ENCODE results near the gene SYT7. TPM values are rescaled to one million over a fixed set of nuclear protein-coding genes. Genes with fewer than 3 reads are reported as not detected.
A peak's percentile ranks its signal among the peaks of the same experiment; 100 is the strongest.

Gene SYT7
- polyA plus RNA-seq, 4 donors, result 0.81 to 12.2 (median 3.0) TPM

DNA sequence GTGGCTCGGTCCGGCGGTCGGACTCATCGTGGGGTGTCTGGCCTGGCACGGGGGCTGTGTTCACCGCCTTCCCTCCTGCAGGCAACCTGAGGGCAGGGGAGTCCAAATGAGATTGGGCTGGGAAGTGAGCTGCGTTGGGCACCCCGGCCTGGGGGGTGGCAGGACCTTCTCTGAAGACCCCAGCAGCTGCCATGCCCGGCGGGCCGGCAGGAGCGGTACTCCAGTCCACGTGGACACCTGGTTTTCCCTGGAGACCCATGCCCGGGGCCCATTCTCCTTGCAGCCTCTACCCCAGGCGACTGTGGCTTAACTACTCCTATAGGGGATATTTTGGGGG, 47.9 kb downstream of the SYT7 start:
- Histone ChIP-seq H3K9me3 (ENCODE audit: control insufficient read depth in 2 of 2, insufficient read depth in 1 of 2, low read depth in 1 of 2, low read length in 1 of 2) (no peaks in the 10 kb centered on the region), H3K4me3 (ENCODE audit: low read depth in 1 of 3, low read length in 3 of 3) (no peak overlapping the region), H3K4me1 (ENCODE audit: control insufficient read depth in 3 of 3, insufficient read depth in 2 of 3, low read depth in 1 of 3, low read length in 2 of 3) (peaks cover 0 to 52% (median 4%) of the 10 kb centered on the region in 3 donors), H3K27me3 (ENCODE audit: control insufficient read depth in 3 of 3, insufficient read depth in 3 of 3, low read length in 3 of 3) (peaks cover 0 to 5% (median 1%) of the 10 kb centered on the region in 3 donors), H3K36me3 (ENCODE audit: control insufficient read depth in 3 of 3, insufficient read depth in 2 of 3, low read depth in 1 of 3, low read length in 3 of 3) (peaks cover 0 to 4% (median 0%) of the 10 kb centered on the region in 3 donors), H3K27ac (ENCODE audit: low read depth in 1 of 3, low read length in 2 of 3) (peak overlapping the region in 1 of 3 donors; percentile 48)
- FAIRE-seq (no peak), DNase-seq (no peak)
- whole genome bisulfite sequencing, 3 donors, result 87 to 88% (median 88%) methylated on average over 11 to 16 of the region's 16 CpGs

DNA sequence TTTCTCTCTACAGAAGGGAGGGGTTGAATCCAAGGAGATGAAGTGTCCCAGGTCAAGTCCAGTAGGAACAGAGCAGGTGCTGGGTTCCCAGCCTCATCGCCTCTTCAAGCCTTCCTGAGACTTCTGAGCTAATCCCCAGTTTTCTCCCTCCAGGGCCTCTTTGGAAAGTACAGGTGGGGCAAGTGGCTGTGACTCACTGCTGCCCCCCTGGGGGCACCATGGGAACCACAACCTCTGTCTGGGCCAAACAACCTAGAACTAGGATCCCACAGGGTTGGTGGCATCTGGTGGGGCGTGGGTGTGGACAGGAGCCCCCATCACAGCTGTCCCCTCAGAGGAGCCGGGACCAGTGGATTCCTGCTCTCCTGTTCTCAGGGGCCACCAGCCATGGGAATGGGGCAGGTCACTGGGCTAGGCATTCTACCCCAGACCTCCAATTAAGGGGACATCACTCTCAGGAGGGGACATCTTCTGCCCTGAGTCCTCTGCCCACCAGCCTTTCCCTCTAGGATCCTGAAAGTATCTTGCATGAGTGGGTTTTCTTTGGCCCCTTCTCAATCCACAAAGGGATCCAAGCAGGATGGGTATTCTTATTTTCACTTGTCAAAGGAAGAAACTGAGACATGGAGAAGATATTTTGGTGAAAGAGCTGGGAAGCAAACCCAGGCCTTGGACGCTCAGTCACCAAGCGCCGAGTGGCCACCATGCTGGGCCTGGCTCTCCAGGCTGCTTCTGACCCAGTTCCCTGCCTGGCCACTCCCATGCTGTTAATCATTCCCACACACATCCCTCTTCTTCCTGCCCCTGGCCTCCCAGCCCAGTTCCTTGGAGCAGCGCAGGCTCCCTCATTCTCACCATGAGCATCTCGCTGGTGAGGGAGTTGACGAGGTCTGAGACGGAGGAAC, 48.5 kb downstream of the SYT7 start:
- peaks cover 0 to 52% (median 4%) of the 10 kb centered on the region in 3 donors for H3K4me1 ChIP-seq (ENCODE audit: control insufficient read depth in 3 of 3, insufficient read depth in 2 of 3, low read depth in 1 of 3, low read length in 2 of 3)
- DNase-seq (peak; percentile 47 to 79), FAIRE-seq (no peak)
- H3K27ac ChIP-seq (ENCODE audit: low read depth in 1 of 3, low read length in 2 of 3), result peak overlapping the region in 1 of 3 donors; percentile 48
- WGBS, 3 donors, result 39 to 70% (median 50%) methylated on average over 10 of the region's 10 CpGs
- peaks cover 0 to 5% (median 1%) of the 10 kb centered on the region in 3 donors for H3K27me3 ChIP-seq (ENCODE audit: control insufficient read depth in 3 of 3, insufficient read depth in 3 of 3, low read length in 3 of 3)
- H3K9me3 ChIP-seq (ENCODE audit: control insufficient read depth in 2 of 2, insufficient read depth in 1 of 2, low read depth in 1 of 2, low read length in 1 of 2), result no peaks in the 10 kb centered on the region
- H3K36me3 ChIP-seq (ENCODE audit: control insufficient read depth in 3 of 3, insufficient read depth in 2 of 3, low read depth in 1 of 3, low read length in 3 of 3), result peaks cover 0 to 6% (median 0%) of the 10 kb centered on the region in 3 donors
- H3K4me3 ChIP-seq (ENCODE audit: low read depth in 1 of 3, low read length in 3 of 3), result no peak overlapping the region

DNA sequence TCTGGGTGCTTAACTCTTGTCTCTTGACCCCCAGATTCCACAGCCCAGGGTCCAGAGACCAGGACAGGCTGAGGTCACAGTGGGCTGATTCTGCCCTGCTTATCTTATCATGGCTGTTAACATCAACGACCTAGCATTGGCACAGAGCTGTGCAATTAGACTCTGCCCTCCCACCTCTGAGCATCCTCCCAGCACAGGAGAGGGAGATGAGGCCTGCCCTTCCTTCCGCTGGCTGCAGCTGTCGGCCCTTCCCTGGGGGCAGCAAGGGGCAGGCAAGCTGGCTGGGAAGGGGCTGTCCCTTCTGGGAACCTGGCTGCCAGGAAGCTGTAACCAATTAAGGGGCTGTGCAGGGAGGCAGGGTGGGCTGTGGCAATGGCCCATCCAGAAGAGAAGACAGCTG, 49.8 kb downstream of the SYT7 start:
- Histone ChIP-seq H3K4me3 (ENCODE audit: low read depth in 1 of 3, low read length in 3 of 3) (no peak overlapping the region), H3K27me3 (ENCODE audit: control insufficient read depth in 3 of 3, insufficient read depth in 3 of 3, low read length in 3 of 3) (peaks cover 0 to 2% (median 1%) of the 10 kb centered on the region in 3 donors), H3K27ac (ENCODE audit: low read depth in 1 of 3, low read length in 2 of 3) (peak overlapping the region in 1 of 3 donors; percentile 1), H3K9me3 (ENCODE audit: control insufficient read depth in 2 of 2, insufficient read depth in 1 of 2, low read depth in 1 of 2, low read length in 1 of 2) (no peaks in the 10 kb centered on the region), H3K4me1 (ENCODE audit: control insufficient read depth in 3 of 3, insufficient read depth in 2 of 3, low read depth in 1 of 3, low read length in 2 of 3) (peaks cover 0 to 52% (median 4%) of the 10 kb centered on the region in 3 donors), H3K36me3 (ENCODE audit: control insufficient read depth in 3 of 3, insufficient read depth in 2 of 3, low read depth in 1 of 3, low read length in 3 of 3) (peaks cover 0 to 12% (median 0%) of the 10 kb centered on the region in 3 donors)
- DNase-seq, result peak; percentile 41 to 73
- 11 to 32% (median 12%) methylated on average over 3 of the region's 3 CpGs for WGBS, 3 donors
- no peak for FAIRE-seq

DNA sequence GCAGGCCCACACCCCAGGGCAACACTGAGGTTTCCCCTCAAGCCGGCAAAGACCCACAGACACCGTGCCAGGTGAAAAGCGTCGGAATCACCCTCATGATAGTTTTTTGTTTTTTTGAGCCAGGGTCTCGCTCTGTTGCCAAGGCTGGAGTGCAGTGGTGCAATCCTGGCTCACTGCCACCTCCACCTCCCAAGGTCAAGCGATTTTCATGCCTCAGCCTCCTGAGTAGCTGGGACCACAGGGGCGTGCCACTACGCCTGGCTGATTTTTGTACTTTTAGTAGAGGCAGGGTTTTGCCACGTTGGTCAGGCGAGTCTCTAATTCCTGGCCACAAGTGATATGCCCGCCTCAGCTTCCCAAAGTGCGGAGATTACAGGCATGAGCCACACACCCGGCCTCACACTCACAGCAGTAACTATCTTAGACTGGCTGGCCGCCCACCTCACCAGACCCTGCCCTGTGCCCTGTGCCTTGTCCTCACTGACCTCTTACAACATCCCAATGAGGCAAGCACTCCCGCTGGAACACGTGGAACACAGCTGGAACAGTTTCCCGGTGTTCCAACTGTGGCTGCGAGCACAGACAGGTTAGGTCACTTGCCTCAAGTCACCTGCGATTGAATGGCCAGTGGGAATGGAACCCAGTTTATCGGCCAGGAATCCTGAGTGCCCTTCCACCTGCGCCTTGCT, 51.2 kb downstream of the SYT7 start:
- DNase-seq (peak in 1 of 2 donors; percentile 53), FAIRE-seq (no peak)
- 37 to 81% (median 57%) methylated on average over 21 of the region's 21 CpGs for WGBS, 3 donors
- Histone ChIP-seq H3K27ac (ENCODE audit: low read depth in 1 of 3, low read length in 2 of 3) (no peak overlapping the region), H3K36me3 (ENCODE audit: control insufficient read depth in 3 of 3, insufficient read depth in 2 of 3, low read depth in 1 of 3, low read length in 3 of 3) (peaks cover 0 to 12% (median 0%) of the 10 kb centered on the region in 3 donors), H3K4me3 (ENCODE audit: low read depth in 1 of 3, low read length in 3 of 3) (no peak overlapping the region), H3K9me3 (ENCODE audit: control insufficient read depth in 2 of 2, insufficient read depth in 1 of 2, low read depth in 1 of 2, low read length in 1 of 2) (no peaks in the 10 kb centered on the region), H3K4me1 (ENCODE audit: control insufficient read depth in 3 of 3, insufficient read depth in 2 of 3, low read depth in 1 of 3, low read length in 2 of 3) (peaks cover 0 to 48% (median 4%) of the 10 kb centered on the region in 3 donors), H3K27me3 (ENCODE audit: control insufficient read depth in 3 of 3, insufficient read depth in 3 of 3, low read length in 3 of 3) (peaks cover 0 to 5% (median 1%) of the 10 kb centered on the region in 3 donors)

DNA sequence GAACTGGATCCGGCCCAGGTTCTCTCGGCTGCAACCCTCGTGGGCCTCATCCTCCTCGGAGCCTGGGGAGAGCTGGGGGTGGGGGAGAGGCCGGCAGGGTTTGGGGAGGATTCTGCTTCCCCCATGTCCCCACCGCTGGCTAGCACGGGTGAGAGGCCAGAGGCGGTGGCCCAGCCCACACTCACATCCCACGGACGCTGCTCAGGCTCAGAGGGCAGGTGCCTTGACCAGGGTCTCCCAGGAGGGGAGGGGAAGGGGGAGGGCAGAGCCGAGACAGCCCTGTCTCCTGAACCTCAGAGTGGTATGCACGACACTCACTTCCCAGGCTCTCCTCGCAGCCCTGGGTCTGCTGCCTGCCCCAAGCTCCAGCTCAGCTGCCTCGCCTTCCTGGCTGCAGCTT, 52.8 kb downstream of the SYT7 start:
- WGBS, 3 donors, result 59 to 75% (median 60%) methylated on average over 13 to 14 of the region's 14 CpGs
- no peak overlapping the region for H3K4me3 ChIP-seq (ENCODE audit: low read depth in 1 of 3, low read length in 3 of 3)
- DNase-seq (no peak), FAIRE-seq (no peak)
- peaks cover 0 to 3% (median 1%) of the 10 kb centered on the region in 3 donors for H3K27me3 ChIP-seq (ENCODE audit: control insufficient read depth in 3 of 3, insufficient read depth in 3 of 3, low read length in 3 of 3)
- no peaks in the 10 kb centered on the region for H3K9me3 ChIP-seq (ENCODE audit: control insufficient read depth in 2 of 2, insufficient read depth in 1 of 2, low read depth in 1 of 2, low read length in 1 of 2)
- peaks cover 0 to 33% (median 4%) of the 10 kb centered on the region in 3 donors for H3K4me1 ChIP-seq (ENCODE audit: control insufficient read depth in 3 of 3, insufficient read depth in 2 of 3, low read depth in 1 of 3, low read length in 2 of 3)
- no peak overlapping the region for H3K27ac ChIP-seq (ENCODE audit: low read depth in 1 of 3, low read length in 2 of 3)
- peaks cover 0 to 17% (median 0%) of the 10 kb centered on the region in 3 donors for H3K36me3 ChIP-seq (ENCODE audit: control insufficient read depth in 3 of 3, insufficient read depth in 2 of 3, low read depth in 1 of 3, low read length in 3 of 3)

DNA sequence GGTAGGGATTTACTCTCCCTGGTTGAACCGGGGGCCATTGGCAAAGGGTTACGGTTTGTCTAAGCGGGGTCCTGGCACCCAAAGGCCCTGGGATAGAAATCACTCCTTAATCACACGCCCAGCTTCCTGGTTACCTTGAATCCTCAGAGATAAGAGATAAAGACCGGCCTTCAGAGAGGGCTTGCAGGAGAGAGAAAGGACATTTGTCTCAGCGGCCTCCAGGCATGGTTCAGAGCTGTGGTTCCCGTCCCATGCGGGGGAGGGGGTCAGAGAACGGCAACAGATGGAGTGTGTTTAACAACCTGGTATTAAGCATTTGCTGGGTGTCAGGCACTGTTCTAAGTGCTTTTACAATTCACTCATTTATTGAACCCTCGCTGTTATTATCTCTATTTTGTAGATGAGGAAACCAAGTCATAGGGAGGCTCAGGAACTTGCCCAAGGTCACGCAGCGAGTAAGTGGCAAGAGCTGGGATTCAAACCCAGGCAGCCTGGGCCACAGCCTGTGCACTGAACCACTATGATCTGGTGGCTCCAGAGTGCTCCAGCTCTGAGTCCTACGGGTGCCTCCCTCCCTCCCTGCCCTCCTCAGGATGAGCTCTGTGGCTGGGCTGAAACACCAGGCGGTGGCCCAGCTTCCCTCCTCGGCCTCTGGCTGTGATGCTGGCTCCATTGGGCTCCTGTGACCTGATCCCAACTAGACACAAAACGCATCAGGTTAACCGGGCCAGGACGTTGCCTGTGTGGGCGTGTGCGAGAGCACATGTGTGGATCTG, 53.7 kb downstream of the SYT7 start:
- DNase-seq, result no peak
- Histone ChIP-seq H3K4me3 (ENCODE audit: low read depth in 1 of 3, low read length in 3 of 3) (no peak overlapping the region), H3K27me3 (ENCODE audit: control insufficient read depth in 3 of 3, insufficient read depth in 3 of 3, low read length in 3 of 3) (peaks cover 0 to 3% (median 1%) of the 10 kb centered on the region in 3 donors), H3K9me3 (ENCODE audit: control insufficient read depth in 2 of 2, insufficient read depth in 1 of 2, low read depth in 1 of 2, low read length in 1 of 2) (no peaks in the 10 kb centered on the region), H3K4me1 (ENCODE audit: control insufficient read depth in 3 of 3, insufficient read depth in 2 of 3, low read depth in 1 of 3, low read length in 2 of 3) (peaks cover 0 to 23% (median 1%) of the 10 kb centered on the region in 3 donors), H3K27ac (ENCODE audit: low read depth in 1 of 3, low read length in 2 of 3) (no peak overlapping the region), H3K36me3 (ENCODE audit: control insufficient read depth in 3 of 3, insufficient read depth in 2 of 3, low read depth in 1 of 3, low read length in 3 of 3) (peaks cover 0 to 22% (median 0%) of the 10 kb centered on the region in 3 donors)
- WGBS, 3 donors, result 39 to 67% (median 45%) methylated on average over 20 of the region's 20 CpGs
- no peak for FAIRE-seq

DNA sequence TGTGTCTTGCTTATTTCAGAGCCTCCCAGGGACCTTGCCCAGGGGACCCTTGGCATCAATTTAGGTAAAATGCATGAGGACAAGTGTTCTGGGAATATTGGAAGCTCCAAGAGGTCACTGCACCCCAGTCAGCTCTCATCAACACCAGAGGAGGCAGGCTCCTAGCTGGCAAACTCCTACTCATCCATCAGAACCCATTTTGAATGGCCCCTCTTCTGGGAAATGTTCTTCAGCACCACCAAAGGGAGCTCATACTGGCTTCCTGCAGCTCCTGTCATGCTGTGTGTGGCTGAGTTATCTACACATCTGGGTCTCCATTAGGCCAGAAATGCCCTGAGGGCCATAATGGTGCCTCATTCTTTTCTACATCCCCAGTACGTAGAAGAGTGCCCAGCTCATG, 54.6 kb downstream of the SYT7 start:
- Histone ChIP-seq H3K4me3 (ENCODE audit: low read depth in 1 of 3, low read length in 3 of 3) (no peak overlapping the region), H3K27me3 (ENCODE audit: control insufficient read depth in 3 of 3, insufficient read depth in 3 of 3, low read length in 3 of 3) (peaks cover 0 to 3% (median 1%) of the 10 kb centered on the region in 3 donors), H3K9me3 (ENCODE audit: control insufficient read depth in 2 of 2, insufficient read depth in 1 of 2, low read depth in 1 of 2, low read length in 1 of 2) (no peaks in the 10 kb centered on the region), H3K4me1 (ENCODE audit: control insufficient read depth in 3 of 3, insufficient read depth in 2 of 3, low read depth in 1 of 3, low read length in 2 of 3) (peaks cover 0 to 15% (median 1%) of the 10 kb centered on the region in 3 donors), H3K36me3 (ENCODE audit: control insufficient read depth in 3 of 3, insufficient read depth in 2 of 3, low read depth in 1 of 3, low read length in 3 of 3) (peaks cover 0 to 22% (median 0%) of the 10 kb centered on the region in 3 donors), H3K27ac (ENCODE audit: low read depth in 1 of 3, low read length in 2 of 3) (no peak overlapping the region)
- WGBS, 3 donors, result 76 to 100% (median 90%) methylated on average over 1 of the region's 1 CpG
- no peak for DNase-seq
- no peak for FAIRE-seq
